K562 (cell line): ENCODE data around the gene RAB4B. TPM values are rescaled to one million over a fixed set of nuclear protein-coding genes. Genes with fewer than 3 reads are reported as not detected.

Source experiments
- ATAC-seq: fragments of 200-7000 bp; cut with Tn5 transposase; 3 replicates; pipeline ENCODE4 v1.9.1; 2020; ENCODE audit warnings: moderate library complexity
- BruUV-seq: library from RNA; stranded (reverse); fragments of 400-500 nt; replicated peaks from 2 replicates; lab custom pipeline; 2021; lab: Mats Ljungman, UMichigan
- CTCF ChIA-PET: fragments of 300-600 bp; formaldehyde crosslinking; extraction: SDS; loops from one replicate; lab custom pipeline; 2021; ENCODE audit warnings: low intra/inter-chr PET ratio; lab: Yijun Ruan, JAX
- POLR2A ChIA-PET: fragments of 300-600, 350-650 bp; sonication (Branson Sonifier 250); formaldehyde crosslinking; extraction: SDS; loops from one replicate; lab custom pipeline; 2021; ENCODE audit warnings: antibody characterized with exemption, inconsistent platforms; lab: Yijun Ruan, JAX
- DNase-seq, 4 experiments: peaks; one replicate each; pipeline versions ENCODE4 v3.0.0 to v3.0.0-alpha.2; 2011 to 2018; ENCODE audit warnings: low spot score in 3 of 4, mixed read lengths in 3 of 4; ENCODE audit errors: extremely low read depth in 1 of 4
- FAIRE-seq: peaks from 2 replicates; lab custom pipeline; 2011; peaks lifted over from hg19 to GRCh38; lab: Jason Lieb, UNC
- H2AFZ ChIP-seq: 2 replicates; pipeline ENCODE4 v1.6.0; 2011; ENCODE audit warnings: low read depth, low read length, control low read depth, inconsistent platforms
- H3K27ac ChIP-seq: fragments of 200-600 bp; 3 replicates; pipeline ENCODE4 v1.8.0; 2011; ENCODE audit warnings: low read depth, mild to moderate bottlenecking, control low read depth, inconsistent platforms, low read length, moderate library complexity, mixed read lengths; ENCODE audit errors: extremely low read depth
- H3K27me3 ChIP-seq, 2 experiments: fragments of 300-600 bp in 1 of 2; 2 replicates in 1 of 2; 3 replicates in 1 of 2; pipeline versions ENCODE4 v1.6.0 to v1.8.0; 2011; ENCODE audit warnings: inconsistent platforms in 2 of 2, low read length in 2 of 2, mild to moderate bottlenecking in 1 of 2, mixed read lengths in 1 of 2, moderate library complexity in 1 of 2; ENCODE audit not compliant: control insufficient read depth in 2 of 2, insufficient read depth in 2 of 2
- H3K36me3 ChIP-seq: fragments of 300-600 bp; 3 replicates; pipeline ENCODE4 v1.8.0; 2011; ENCODE audit warnings: mild to moderate bottlenecking, low read length, inconsistent platforms; ENCODE audit not compliant: control insufficient read depth, insufficient read depth
- H3K4me1 ChIP-seq, 2 experiments: fragments of 200-600 bp in 1 of 2; replicated peaks in 1 of 2; 2 replicates in 1 of 2; 3 replicates in 1 of 2; pipeline versions ENCODE4 v1.5.1 to v1.8.0; 2011; ENCODE audit warnings: inconsistent platforms in 2 of 2, low read length in 2 of 2, mild to moderate bottlenecking in 1 of 2, mixed read lengths in 1 of 2, moderate library complexity in 1 of 2; ENCODE audit not compliant: control insufficient read depth in 2 of 2, insufficient read depth in 2 of 2
- H3K4me2 ChIP-seq: 2 replicates; pipeline ENCODE4 v1.6.1; 2011; ENCODE audit warnings: low read length, control low read depth, inconsistent platforms, mixed read lengths; ENCODE audit not compliant: insufficient read depth
- H3K4me3 ChIP-seq: fragments of 200-600 bp; sonication (generic), shearing (Covaris generic); 2 replicates; pipeline ENCODE4 v1.5.1; 2016; ENCODE audit warnings: control low read depth, inconsistent platforms
- H3K79me2 ChIP-seq: fragments of 200-600 bp; 3 replicates; pipeline ENCODE4 v1.8.0; 2011; ENCODE audit warnings: low read length, inconsistent platforms; ENCODE audit not compliant: control insufficient read depth, insufficient read depth
- H3K9ac ChIP-seq, 2 experiments: 2 replicates each; pipeline versions ENCODE4 v1.6.0 to v1.6.1; 2011; ENCODE audit warnings: low read depth in 2 of 2, low read length in 2 of 2, control low read depth in 1 of 2, inconsistent platforms in 1 of 2, mild to moderate bottlenecking in 1 of 2, mixed read lengths in 1 of 2; ENCODE audit not compliant: insufficient read depth in 1 of 2
- H3K9me1 ChIP-seq: one replicate; pipeline ENCODE4 v1.6.0; 2011; ENCODE audit warnings: inconsistent platforms, mild to moderate bottlenecking, low read length, moderate library complexity; ENCODE audit not compliant: control insufficient read depth, insufficient read depth
- H3K9me3 ChIP-seq: replicated peaks from 2 replicates; pipeline ENCODE4 v1.5.1; 2011; ENCODE audit warnings: low read depth, low read length, inconsistent platforms; ENCODE audit not compliant: control insufficient read depth, insufficient read depth
- H4K20me1 ChIP-seq: replicated peaks from 2 replicates; pipeline ENCODE4 v1.6.1; 2011; ENCODE audit warnings: low read length, inconsistent platforms, mixed read lengths; ENCODE audit not compliant: control insufficient read depth, insufficient read depth
- CTBP1 ChIP-seq: fragments of 450-650 bp; IDR thresholded peaks from 2 replicates; pipeline ENCODE4 v1.6.1; 2016; ENCODE audit warnings: borderline replicate concordance
- CTCF ChIP-seq, 3 experiments: IDR thresholded peaks in 2 of 3; conservative IDR thresholded peaks in 1 of 3; 2 replicates each; pipeline ENCODE4 v1.5.1; 2011 to 2012; ENCODE audit warnings: low read length in 3 of 3, mild to moderate bottlenecking in 3 of 3, control low read depth in 2 of 3, improper control_type of control experiment in 1 of 3, inconsistent platforms in 1 of 3, low read depth in 1 of 3, mixed read lengths in 1 of 3, moderate library complexity in 1 of 3; ENCODE audit not compliant: insufficient read depth in 2 of 3
- EZH2 ChIP-seq: IDR thresholded peaks from 2 replicates; pipeline ENCODE4 v1.6.1; 2012; ENCODE audit warnings: low read depth, mild to moderate bottlenecking, inconsistent platforms, low read length, borderline replicate concordance
- HOMEZ ChIP-seq: fragments of 250-450 bp; sonication (Bioruptor Pico); IDR thresholded peaks from 2 replicates; pipeline ENCODE4 v1.4.0; 2020; ENCODE audit warnings: mild to moderate bottlenecking, moderate library complexity
- MAX ChIP-seq: sonication (generic); formaldehyde crosslinking; IDR thresholded peaks from 2 replicates; pipeline ENCODE4 v1.9.0; 2022; ENCODE audit warnings: mild to moderate bottlenecking, missing genetic modification reagents
- MED1 ChIP-seq: sonication (generic); formaldehyde crosslinking; IDR thresholded peaks from 2 replicates; pipeline ENCODE4 v1.8.1; 2023; ENCODE audit warnings: missing genetic modification reagents, borderline replicate concordance
- MTA3 ChIP-seq: fragments of 450-650 bp; formaldehyde crosslinking; IDR thresholded peaks from 2 replicates; pipeline ENCODE4 v1.6.1; 2017; ENCODE audit warnings: mild to moderate bottlenecking, borderline replicate concordance
- NBN ChIP-seq: fragments of 450-650 bp; IDR thresholded peaks from 2 replicates; pipeline ENCODE4 v1.6.1; 2016; ENCODE audit warnings: low read depth, mild to moderate bottlenecking
- NFE2 ChIP-seq: IDR thresholded peaks from 2 replicates; pipeline ENCODE4 v1.6.1; 2014; ENCODE audit warnings: antibody characterized with exemption, low read depth
- POLR2AphosphoS2 ChIP-seq: IDR thresholded peaks from 2 replicates; pipeline ENCODE4 v1.6.1; 2012; ENCODE audit warnings: low read length, improper control_type of control experiment
- RBM22 ChIP-seq: fragments of 200-400 bp; formaldehyde crosslinking; IDR thresholded peaks from 2 replicates; pipeline ENCODE4 v1.6.1; 2018; ENCODE audit warnings: low read length, low read depth; ENCODE audit not compliant: poor library complexity, severe bottlenecking
- ZBTB7A ChIP-seq: IDR thresholded peaks from 2 replicates; pipeline ENCODE4 v1.6.1; 2011; ENCODE audit warnings: low read depth, mild to moderate bottlenecking, low read length, moderate library complexity, borderline replicate concordance; ENCODE audit not compliant: control insufficient read depth
- ZHX1 ChIP-seq: fragments of 150-350 bp; conservative IDR thresholded peaks from 2 replicates; pipeline ENCODE4 v1.6.1; 2014; ENCODE audit warnings: low read length
- ZNF347 ChIP-seq: fragments of 450-650 bp; formaldehyde crosslinking; IDR thresholded peaks from 2 replicates; pipeline ENCODE4 v1.4.0; 2020; ENCODE audit warnings: low read depth, mild to moderate bottlenecking, moderate library complexity
- WGBS: fragments of 100-300 bp; shearing (Covaris generic); methylation state at CpG from one replicate; pipeline ENCODE4 v1.1.6; 2016; ENCODE audit warnings: low coverage, mixed read lengths; ENCODE audit not compliant: insufficient coverage; ENCODE audit errors: missing lambda C conversion rate; 5-methylcytosine and 5-hydroxymethylcytosine counted together
- in situ Hi-C: fragments of 300-500 bp; cut with MboI; formaldehyde crosslinking; loops from 4 replicates; pipeline ENCODE4 v1.15.0; 2018; ENCODE audit warnings: inconsistent platforms, mixed read lengths
- intact Hi-C: fragments of 100-400 bp; cut with micrococcal nuclease; formaldehyde crosslinking; loops from 2 replicates; pipeline ENCODE4 v1.14.2; 2022
- polyA plus RNA-seq, 8 experiments: library from polyadenylated mRNA; depleted of rRNA in 4 of 8; stranded (reverse) in 5 of 8; unstranded in 3 of 8; fragments of >200 nt; fragmentation: Nextera tagmentation in 2 of 8; fragmentation: Illumina TruSeq in 1 of 8; extraction: Ambion mirVana in 2 of 8; extraction: Trizol in 1 of 8; gene quantifications; 2 replicates each; pipeline versions ENCODE4 v1.2.1 to v1.2.3, GENCODE V29; 2011 to 2014; ENCODE audit warnings: inconsistent platforms in 1 of 8, missing spikeins in 1 of 8
- total RNA-seq, 7 experiments: library from RNA; depleted of rRNA in 6 of 7; stranded (reverse); fragments of >200 nt in 6 of 7; fragmentation: Illumina TruSeq in 2 of 7; extraction: Trizol in 2 of 7; gene quantifications; 2 replicates each; pipeline versions ENCODE4 v1.2.1 to v1.2.3, GENCODE V29; 2011 to 2021; ENCODE audit warnings: low replicate concordance in 1 of 7

The RAB4B gene
- total and polyA plus RNA-seq, 9 of the 15 experiments (the other 6 are each of a cell fraction or from before 2014, with no cell fraction given), result 0.28 to 20.4 (median 9.0) TPM

GRCh38 chr19:40807147-40808020 is 29.3 kb downstream of the RAB4B start:
- Histone ChIP-seq H3K9me1 (peaks cover 24% of the 10 kb centered on the region), H2AFZ (no peak overlapping the region), H3K36me3 (peaks cover 73% of the 10 kb centered on the region), H3K9ac (peak overlapping the region in 1 of 2 experiments; percentile 59; a peak in 1 of 4 replicates), H4K20me1 (peaks cover 46% of the 10 kb centered on the region), H3K9me3 (no peaks in the 10 kb centered on the region), H3K4me1 (peaks cover 37 to 81% of the 10 kb centered on the region in 2 experiments), H3K27ac (no peak overlapping the region), H3K4me3 (no peak overlapping the region), H3K27me3 (no peaks in the 10 kb centered on the region), H3K79me2 (peaks cover 57% of the 10 kb centered on the region), H3K4me2 (no peak overlapping the region)
- intact Hi-C loops, result loop anchor here (5.0 kb wide), 1 partner anchor 145 kb away; no protein-coding TSS in a partner anchor
- BruUV-seq, result no TSS peak
- ChIA-PET CTCF (no interaction called here), POLR2A (interaction anchor here (0.6 to 3.7 kb wide), 9 partner anchors 9 to 1126 kb away, joined by 3 to 26 read pairs (median 10); partner anchors contain the start of genes ACTMAP, EGLN2, RAB4B and SNRPA)
- DNase-seq (peak in 1 of 4 experiments; percentile 37), ATAC-seq (no peak), FAIRE-seq (no peak)
- in situ Hi-C loops, result no loop called here
- WGBS, result 85% methylated on average over 17 of the region's 18 CpGs
- TF ChIP-seq NBN (0 out of 2 replicates have a peak, but pooled peaks have one; percentile 6), HOMEZ (no peak), MTA3 (peak; percentile 7; the same call in 1 of the 2 replicates), POLR2AphosphoS2 (no peak), NFE2 (no peak), ZNF347 (CRISPR knock-in tag) (no peak), CTCF (IDR thresholded peaks at IDR 0.05 in 2 of 3, conservative IDR thresholded peaks at IDR 0.05 in 1 of 3; ENCODE audit: insufficient read depth in 2 of 3, low read depth in 1 of 3, low read length in 3 of 3) (peak; percentile 27 to 50 (median 34); a peak in 3 of 6 replicates), CTBP1 (no peak), MED1 (CRISPR knock-in tag) (no peak), RBM22 (peak; percentile 4), ZHX1 (no peak), ZBTB7A (0 out of 2 replicates have a peak, but pooled peaks have one; percentile 2), EZH2 (no peak), MAX (0 out of 2 replicates have a peak, but pooled peaks have one; percentile 7)
